Colonic mucosa (tissue), 4 donors: Measurements from ENCODE around the gene L3MBTL2. TPM values are rescaled to one million over a fixed set of nuclear protein-coding genes. Genes with fewer than 3 reads are reported as not detected.

Experiments
- DNase-seq: peaks from one replicate; pipeline ENCODE4 v3.0.0-alpha.2; 2020
- H3K27ac ChIP-seq: fragments of 200-600 bp; one replicate; pipeline ENCODE4 v1.8.0; 2021
- H3K27me3 ChIP-seq: fragments of 200-600 bp; one replicate; pipeline ENCODE4 v1.8.0; 2021
- H3K36me3 ChIP-seq: fragments of 200-600 bp; one replicate; pipeline ENCODE4 v1.8.0; 2021
- H3K4me1 ChIP-seq: fragments of 200-600 bp; one replicate; pipeline ENCODE4 v1.8.0; 2021; ENCODE audit warnings: mild to moderate bottlenecking
- H3K4me3 ChIP-seq: fragments of 200-600 bp; one replicate; pipeline ENCODE4 v1.8.0; 2021
- H3K9ac ChIP-seq, 2 donors: one replicate each; pipeline ENCODE4 v1.7.0; 2013; ENCODE audit warnings: control low read depth in 2 of 2, low read depth in 2 of 2, low read length in 2 of 2
- H3K9me3 ChIP-seq: fragments of 200-600 bp; one replicate; pipeline ENCODE4 v1.8.0; 2021
- CTCF ChIP-seq: fragments of 200-600 bp; IDR thresholded peaks from one replicate; pipeline ENCODE4 v1.8.0; 2022; ENCODE audit warnings: antibody characterized with exemption, mild to moderate bottlenecking
- intact Hi-C: fragments of 100-400 bp; cut with DNase I; formaldehyde crosslinking; loops from one replicate; pipeline ENCODE4 v1.14.1; 2022
- microRNA-seq: library from miRNA; unstranded; fragments of <30 nt; microRNA quantifications from one replicate; pipeline ENCODE4, GENCODE V29; 2019
- total RNA-seq, 2 donors: library from RNA; stranded (reverse); fragmentation: NEBNext Ultra II Directional in 1 of 2; extraction: Animal tissue kit (Norgen Biotek cat#: 25700) in 1 of 2; gene quantifications; one replicate each; pipeline ENCODE4 v1.2.1, GENCODE V29; 2021
- donor health status: healthy.
- donor health status: DM: no; HTN: no; CAD: no.
- donor health status: DM: no; HTN: no; CAD: no.

Gene L3MBTL2
- total RNA-seq, 2 donors from 2014 or later: 13.2 to 27.9 TPM

GRCh38 chr22:41273128-41273527 is 68.0 kb downstream of the L3MBTL2 start:
- no peak overlapping the region for H3K4me3 ChIP-seq
- no peaks in the 10 kb centered on the region for H3K27me3 ChIP-seq
- H3K9me3 ChIP-seq: no peaks in the 10 kb centered on the region
- no peaks in the 10 kb centered on the region for H3K4me1 ChIP-seq
- peaks cover 7% of the 10 kb centered on the region for H3K36me3 ChIP-seq
- no peak overlapping the region for H3K9ac ChIP-seq
- DNase-seq: no peak
- intact Hi-C loops: no loop called here
- TF ChIP-seq CTCF: no peak
- H3K27ac ChIP-seq: no peak overlapping the region

- intact Hi-C loops: no loop called here
- DNase-seq: no peak
- Histone ChIP-seq H3K27ac (no peak overlapping the region), H3K4me3 (no peak overlapping the region), H3K27me3 (no peaks in the 10 kb centered on the region), H3K36me3 (peaks cover 7% of the 10 kb centered on the region), H3K9me3 (no peaks in the 10 kb centered on the region), H3K4me1 (no peaks in the 10 kb centered on the region), H3K9ac (no peak overlapping the region)
- TF ChIP-seq CTCF: no peak
Observed at GRCh38 chr22:41274856-41275255, 69.7 kb downstream of the L3MBTL2 start.

- DNase-seq: no peak
- Histone ChIP-seq H3K27ac (no peak overlapping the region), H3K9me3 (no peaks in the 10 kb centered on the region), H3K36me3 (peaks cover 13% of the 10 kb centered on the region), H3K4me1 (peaks cover 4% of the 10 kb centered on the region), H3K9ac (no peak overlapping the region), H3K27me3 (no peaks in the 10 kb centered on the region), H3K4me3 (no peak overlapping the region)
- intact Hi-C loops: no loop called here
- TF ChIP-seq CTCF: no peak
Observed at GRCh38 chr22:41280065-41280464, 75.0 kb downstream of the L3MBTL2 start.

- Histone ChIP-seq H3K9me3 (no peaks in the 10 kb centered on the region), H3K9ac (no peak overlapping the region), H3K36me3 (peaks cover 13% of the 10 kb centered on the region), H3K27me3 (no peaks in the 10 kb centered on the region), H3K4me1 (peaks cover 4% of the 10 kb centered on the region), H3K27ac (no peak overlapping the region), H3K4me3 (no peak overlapping the region)
- intact Hi-C loops: no loop called here
- TF ChIP-seq CTCF: no peak
- DNase-seq: no peak
Observed at GRCh38 chr22:41280854-41281253, 75.7 kb downstream of the L3MBTL2 start.

Small RNA genes within 50 kb of the gene (microRNA-seq; reads per million reads assigned to microRNA genes)
- gene MIR6889: not detected

Other genes with a start within 250 kb of the L3MBTL2 start
- gene EP300, start 112.7 kb upstream of the L3MBTL2 start, total RNA-seq: 10 to 100 TPM; 59.5 to 65.7 TPM
- 1 to 10 TPM in 1 of 2 donors, under 1 TPM in 1; 0.62 to 1.8 TPM for gene CHADL, start 35.6 kb downstream of the L3MBTL2 start, total RNA-seq
- gene RANGAP1, start 80.9 kb downstream of the L3MBTL2 start, total RNA-seq: 100 to 1,000 TPM in 1 of 2 donors, 10 to 100 TPM in 1; 35.5 to 124 TPM
- 10 to 100 TPM; 35.2 to 51.7 TPM for gene ZC3H7B, start 96.2 kb downstream of the L3MBTL2 start, total RNA-seq
- 10 to 100 TPM; 12.7 to 28.9 TPM for gene TEF, start 176.6 kb downstream of the L3MBTL2 start, total RNA-seq
- 10 to 100 TPM; 63.2 to 66.1 TPM for gene TOB2, start 241.5 kb downstream of the L3MBTL2 start, total RNA-seq